D341Med (cell line): Measurements from ENCODE around the gene AEBP2.

Experiments used
- DNase-seq: peaks from one replicate; pipeline ENCODE4 v3.0.0; 2012; ENCODE audit warnings: low spot score

AEBP2 gene

DNA sequence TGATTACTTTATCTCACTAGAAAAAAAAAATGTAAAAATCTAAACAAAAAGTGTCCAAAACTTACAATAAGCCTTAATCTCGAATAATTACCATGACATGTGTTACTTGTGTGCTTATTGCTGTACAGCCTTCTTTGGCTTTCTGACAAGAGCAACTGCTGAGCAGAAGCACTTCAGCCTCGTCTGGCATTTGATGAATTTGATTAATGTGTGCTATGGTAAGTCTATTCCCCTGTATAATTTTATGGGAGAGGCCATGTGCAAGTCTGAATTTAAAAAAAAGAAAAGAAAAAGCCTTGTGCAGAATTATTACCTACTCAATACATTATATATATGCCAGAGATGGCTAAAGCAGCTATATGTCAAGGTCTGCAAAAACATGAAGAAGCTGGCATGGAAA lies 113.9 kb downstream of the AEBP2 start:
- no peak for DNase-seq

DNA sequence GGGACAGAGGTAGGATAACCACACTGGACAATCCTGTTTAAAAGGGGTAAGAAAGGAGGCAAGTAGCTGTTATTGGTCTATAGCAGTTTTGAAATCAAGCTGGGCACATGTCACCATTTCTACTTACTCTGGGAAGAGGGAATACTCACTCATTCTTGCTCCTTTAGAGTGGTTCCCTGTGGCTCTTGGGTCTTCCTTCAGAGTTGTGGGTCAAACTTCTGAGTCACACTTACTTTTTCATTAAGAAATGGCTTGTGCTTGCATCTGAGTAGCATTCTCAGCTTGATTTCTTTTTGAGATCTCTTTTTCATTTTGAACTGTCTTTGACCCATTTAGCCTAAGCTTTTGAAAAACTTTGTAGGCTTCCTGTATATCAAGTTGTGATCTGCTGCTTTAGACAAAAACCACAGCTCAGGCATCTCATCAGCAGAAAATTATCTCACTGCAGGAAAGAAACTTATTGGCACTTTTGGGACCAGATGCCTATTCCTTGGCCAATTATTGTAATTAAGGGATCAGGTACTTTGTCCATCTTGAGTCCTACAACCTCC lies 122.2 kb downstream of the AEBP2 start:
- no peak for DNase-seq
